HepG2 (cell line): ENCODE data around the gene TMEM187. TPM values are rescaled to one million over a fixed set of nuclear protein-coding genes. Genes with fewer than 3 reads are reported as not detected.
A peak's percentile ranks its signal among the peaks of the same experiment; 100 is the strongest.

Experiments
- ATAC-seq: fragments of 200-7000 bp; cut with Tn5 transposase; 3 replicates; pipeline ENCODE4 v1.9.1; 2020; ENCODE audit warnings: mild to moderate bottlenecking, moderate library complexity
- BruUV-seq: library from RNA; stranded (reverse); fragments of 400-500 nt; replicated peaks from 2 replicates; lab custom pipeline; 2021; lab: Mats Ljungman, UMichigan
- CTCF ChIA-PET: fragments of 300-600 bp; formaldehyde crosslinking; extraction: SDS; loops from one replicate; lab custom pipeline; 2021; ENCODE audit warnings: low total read pairs, inconsistent platforms, low intra/inter-chr PET ratio; lab: Yijun Ruan, JAX
- POLR2A ChIA-PET: fragments of 350-600 bp; sonication (Branson Sonifier 250); formaldehyde crosslinking; loops from one replicate; lab custom pipeline; 2020; ENCODE audit warnings: antibody characterized with exemption, inconsistent platforms; lab: Yijun Ruan, JAX
- DNase-seq: peaks from one replicate; pipeline ENCODE4 v3.0.0-alpha.2; 2015; ENCODE audit warnings: low spot score
- FAIRE-seq: peaks from 3 replicates; lab custom pipeline; 2011; peaks lifted over from hg19 to GRCh38; lab: Jason Lieb, UNC
- H2AFZ ChIP-seq: one replicate; pipeline ENCODE4 v1.6.1; 2011; ENCODE audit warnings: low read length, inconsistent platforms
- H3K27ac ChIP-seq: fragments of 300-600 bp; 3 replicates; pipeline ENCODE4 v1.8.0; 2011; ENCODE audit warnings: mixed run types, mild to moderate bottlenecking, mixed read lengths, low read length, inconsistent platforms; ENCODE audit not compliant: insufficient read depth; ENCODE audit errors: extremely low read length
- H3K27me3 ChIP-seq, 2 experiments: fragments of 200-600 bp in 1 of 2; 2 replicates in 1 of 2; 3 replicates in 1 of 2; pipeline versions ENCODE4 v1.6.0 to v1.8.0; 2011; ENCODE audit warnings: low read length in 2 of 2, mild to moderate bottlenecking in 2 of 2, moderate library complexity in 2 of 2, inconsistent platforms in 1 of 2; ENCODE audit not compliant: insufficient read depth in 2 of 2, control insufficient read depth in 1 of 2
- H3K36me3 ChIP-seq, 2 experiments: fragments of 200-600 bp in 1 of 2; replicated peaks in 1 of 2; 2 replicates in 1 of 2; 3 replicates in 1 of 2; pipeline versions ENCODE4 v1.5.1 to v1.8.0; 2011; ENCODE audit warnings: low read length in 2 of 2, inconsistent platforms in 1 of 2; ENCODE audit not compliant: insufficient read depth in 2 of 2, control insufficient read depth in 1 of 2
- H3K4me1 ChIP-seq: 2 replicates; pipeline ENCODE4 v1.5.1; 2012; ENCODE audit warnings: low read length, inconsistent platforms; ENCODE audit not compliant: insufficient read depth
- H3K4me2 ChIP-seq: 2 replicates; pipeline ENCODE4 v1.6.0; 2011; ENCODE audit warnings: low read depth, low read length, inconsistent platforms
- H3K4me3 ChIP-seq, 3 experiments: fragments of 200-600 bp in 1 of 3; sonication (generic), shearing (Covaris generic) in 1 of 3; replicated peaks in 1 of 3; 2 replicates each; pipeline ENCODE4 v1.5.1; 2011 to 2016; ENCODE audit warnings: low read length in 3 of 3, inconsistent platforms in 2 of 3, low read depth in 2 of 3, mild to moderate bottlenecking in 2 of 3, control low read depth in 1 of 3, mixed read lengths in 1 of 3; ENCODE audit not compliant: insufficient read depth in 1 of 3
- H3K79me2 ChIP-seq: one replicate; pipeline ENCODE4 v1.6.1; 2011; ENCODE audit warnings: low read length, inconsistent platforms; ENCODE audit not compliant: insufficient read depth
- H3K9ac ChIP-seq: 2 replicates; pipeline ENCODE4 v1.6.0; 2011; ENCODE audit warnings: mild to moderate bottlenecking, low read depth, low read length, inconsistent platforms; ENCODE audit not compliant: insufficient read depth
- H3K9me3 ChIP-seq: 2 replicates; pipeline ENCODE4 v1.5.1; 2012; ENCODE audit warnings: mild to moderate bottlenecking, low read length
- H4K20me1 ChIP-seq: 2 replicates; pipeline ENCODE4 v1.6.0; 2011; ENCODE audit warnings: inconsistent platforms, mild to moderate bottlenecking, low read length, moderate library complexity; ENCODE audit not compliant: insufficient read depth
- FOXJ3 ChIP-seq: sonication (generic); formaldehyde crosslinking; IDR thresholded peaks from 2 replicates; pipeline ENCODE4 v1.4.0; 2020; ENCODE audit warnings: missing genetic modification reagents, mild to moderate bottlenecking, borderline replicate concordance
- FOXP1 ChIP-seq, 2 experiments: fragments of 450-650 bp in 1 of 2; IDR thresholded peaks; 2 replicates each; pipeline ENCODE4 v1.6.1; 2017 to 2018; ENCODE audit warnings: antibody characterized with exemption in 1 of 2
- MED1 ChIP-seq: sonication (generic); formaldehyde crosslinking; IDR thresholded peaks from 2 replicates; pipeline ENCODE4 v1.4.0; 2020; ENCODE audit warnings: missing genetic modification reagents
- ZFP1 ChIP-seq: IDR thresholded peaks from 2 replicates; pipeline ENCODE4 v1.6.1; 2016
- ZNF678 ChIP-seq: sonication (generic); formaldehyde crosslinking; IDR thresholded peaks from 2 replicates; pipeline ENCODE4 v1.4.0; 2020; ENCODE audit warnings: mild to moderate bottlenecking, missing genetic modification reagents
- ZNF780A ChIP-seq: sonication (generic); formaldehyde crosslinking; IDR thresholded peaks from 2 replicates; pipeline ENCODE4 v1.8.0; 2022; ENCODE audit warnings: mild to moderate bottlenecking, missing genetic modification reagents, moderate library complexity
- WGBS: methylation state at CpG from one replicate; pipeline ENCODE4 v1.1.6; 2017; ENCODE audit warnings: low lambda C conversion rate; 5-methylcytosine and 5-hydroxymethylcytosine counted together
- in situ Hi-C: cut with HindIII; loops from 2 replicates; pipeline ENCODE4 v1.10.0; 2017; ENCODE audit warnings: low pct_unique_long_range_greater_than_20kb; ENCODE audit not compliant: extremely low pct_ligation_motif_present
- intact Hi-C: fragments of 100-400 bp; cut with micrococcal nuclease; formaldehyde crosslinking; loops from one replicate; pipeline ENCODE4 v1.10.0; 2022; ENCODE audit not compliant: unreplicated experiment
- polyA plus RNA-seq, 8 experiments: library from polyadenylated mRNA; depleted of rRNA in 3 of 8; stranded (reverse) in 7 of 8; unstranded in 1 of 8; fragments of >200 nt; fragmentation: Illumina TruSeq in 4 of 8; extraction: Trizol in 4 of 8; gene quantifications; 2 replicates each; pipeline versions ENCODE4 v1.2.1 to v1.2.3, GENCODE V29; 2011 to 2016; ENCODE audit warnings: low read depth in 4 of 8, missing spikeins in 1 of 8, mixed read lengths in 1 of 8; ENCODE audit not compliant: insufficient read depth in 1 of 8
- total RNA-seq, 5 experiments: library from RNA; depleted of rRNA; stranded (reverse); fragments of >200 nt; fragmentation: Illumina TruSeq; extraction: Trizol; gene quantifications; 2 replicates each; pipeline ENCODE4 v1.2.3, GENCODE V29; 2016; ENCODE audit warnings: low read depth in 1 of 5
- TF ChIP-seq, protein P1 (sequence below): IDR thresholded peaks from 2 replicates; pipeline ENCODE4 v1.6.1; 2012; ENCODE audit warnings: inconsistent platforms
- TF ChIP-seq, protein P2 (sequence below): sonication (generic); formaldehyde crosslinking; IDR thresholded peaks from 2 replicates; pipeline ENCODE4 v1.5.1; 2020; ENCODE audit warnings: missing genetic modification reagents, mild to moderate bottlenecking, borderline replicate concordance
- TF ChIP-seq, protein P3 (sequence below): sonication (generic); formaldehyde crosslinking; IDR thresholded peaks from 2 replicates; pipeline ENCODE4 v1.4.0; 2020; ENCODE audit warnings: missing genetic modification reagents, borderline replicate concordance
- TF ChIP-seq, protein P4 (sequence below): sonication (generic); formaldehyde crosslinking; IDR thresholded peaks from 2 replicates; pipeline ENCODE4 v1.4.0; 2020; ENCODE audit warnings: missing genetic modification reagents, borderline replicate concordance
- TF ChIP-seq, protein P5 (sequence below): sonication (generic); formaldehyde crosslinking; IDR thresholded peaks from 2 replicates; pipeline ENCODE4 v1.4.0; 2020; ENCODE audit warnings: missing genetic modification reagents

The TMEM187 gene
- total and polyA plus RNA-seq, 2 of the 13 experiments (the other 11 are each of a cell fraction or from before 2014, with no cell fraction given) = 2.2 to 6.2 TPM

DNA sequence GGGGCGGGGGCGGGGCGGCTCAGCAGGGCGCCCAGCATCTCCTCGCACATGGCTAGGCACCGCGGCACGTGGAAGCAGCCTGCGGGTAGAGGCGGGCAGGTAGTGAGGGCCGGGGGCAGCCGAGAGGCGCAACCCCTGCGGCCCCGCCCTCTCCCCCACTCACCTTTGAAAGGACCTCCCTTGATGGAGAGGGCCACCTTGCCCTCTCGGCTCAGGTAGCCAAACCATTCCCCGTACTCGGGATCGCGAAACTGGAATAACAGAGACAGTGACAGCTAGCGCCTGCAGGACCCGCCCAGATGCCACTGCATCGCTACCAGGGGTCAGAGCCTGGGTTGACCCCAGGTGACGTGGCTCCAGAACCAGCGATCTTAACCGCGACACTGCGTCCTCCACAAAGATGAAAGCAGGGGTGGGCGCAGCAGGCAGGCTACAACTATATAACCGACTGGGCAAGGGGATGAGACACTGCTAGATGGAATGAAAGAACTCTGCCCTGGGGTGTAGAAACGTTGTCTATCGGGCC lies 37.2 kb upstream of the TMEM187 start:
- in situ Hi-C loops = no loop called here
- H3K9ac ChIP-seq = no peak overlapping the region
- H3K27ac ChIP-seq = peak overlapping the region; percentile 64
- H3K4me2 ChIP-seq = peak overlapping the region; percentile 76
- WGBS = 13% methylated on average over 4 of the region's 32 CpGs
- peak overlapping the region in 2 of 3 experiments; percentile 49 to 64; a peak in 5 of 6 replicates for H3K4me3 ChIP-seq
- POLR2A ChIA-PET = interaction anchor here (0.8 to 2.6 kb wide), 7 partner anchors 9 to 208 kb away, joined by 4 to 20 read pairs (median 5); partner anchors contain the start of genes ARHGAP4, HCFC1 and RENBP
- CTCF ChIA-PET = no interaction called here
- ATAC-seq (peak; percentile 62), FAIRE-seq (no peak), DNase-seq (no peak)
- peaks cover 9% of the 10 kb centered on the region for H3K79me2 ChIP-seq
- H3K4me1 ChIP-seq = peaks cover 5% of the 10 kb centered on the region; the same call in 1 of the 2 replicates
- 0 out of 5 replicates have a peak, but pooled peaks cover 0 to 8% of the 10 kb centered on the region in 2 experiments for H3K36me3 ChIP-seq
- intact Hi-C loops = no loop called here
- no TSS peak for BruUV-seq
- no peaks in the 10 kb centered on the region for H3K9me3 ChIP-seq
- no peak overlapping the region for H2AFZ ChIP-seq
- no peaks in the 10 kb centered on the region for H4K20me1 ChIP-seq
- H3K27me3 ChIP-seq = no peaks in the 10 kb centered on the region
- TF ChIP-seq, protein P1, sequence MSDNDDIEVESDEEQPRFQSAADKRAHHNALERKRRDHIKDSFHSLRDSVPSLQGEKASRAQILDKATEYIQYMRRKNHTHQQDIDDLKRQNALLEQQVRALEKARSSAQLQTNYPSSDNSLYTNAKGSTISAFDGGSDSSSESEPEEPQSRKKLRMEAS = peak; percentile 71
- TF ChIP-seq, protein P2, sequence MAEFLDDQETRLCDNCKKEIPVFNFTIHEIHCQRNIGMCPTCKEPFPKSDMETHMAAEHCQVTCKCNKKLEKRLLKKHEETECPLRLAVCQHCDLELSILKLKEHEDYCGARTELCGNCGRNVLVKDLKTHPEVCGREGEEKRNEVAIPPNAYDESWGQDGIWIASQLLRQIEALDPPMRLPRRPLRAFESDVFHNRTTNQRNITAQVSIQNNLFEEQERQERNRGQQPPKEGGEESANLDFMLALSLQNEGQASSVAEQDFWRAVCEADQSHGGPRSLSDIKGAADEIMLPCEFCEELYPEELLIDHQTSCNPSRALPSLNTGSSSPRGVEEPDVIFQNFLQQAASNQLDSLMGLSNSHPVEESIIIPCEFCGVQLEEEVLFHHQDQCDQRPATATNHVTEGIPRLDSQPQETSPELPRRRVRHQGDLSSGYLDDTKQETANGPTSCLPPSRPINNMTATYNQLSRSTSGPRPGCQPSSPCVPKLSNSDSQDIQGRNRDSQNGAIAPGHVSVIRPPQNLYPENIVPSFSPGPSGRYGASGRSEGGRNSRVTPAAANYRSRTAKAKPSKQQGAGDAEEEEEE (CRISPR knock-in tag) = no peak
- TF ChIP-seq MED1 (CRISPR knock-in tag) (0 out of 2 replicates have a peak, but pooled peaks have one; percentile 20), ZNF678 (no peak), ZFP1 (CRISPR knock-in tag) (no peak), FOXJ3 (CRISPR knock-in tag) (no peak), ZNF780A (no peak), FOXP1 (IDR thresholded peaks at IDR 0.05) (no peak), FOXP1 (CRISPR knock-in tag; IDR thresholded peaks at IDR 0.05) (no peak)
- TF ChIP-seq, protein P3, sequence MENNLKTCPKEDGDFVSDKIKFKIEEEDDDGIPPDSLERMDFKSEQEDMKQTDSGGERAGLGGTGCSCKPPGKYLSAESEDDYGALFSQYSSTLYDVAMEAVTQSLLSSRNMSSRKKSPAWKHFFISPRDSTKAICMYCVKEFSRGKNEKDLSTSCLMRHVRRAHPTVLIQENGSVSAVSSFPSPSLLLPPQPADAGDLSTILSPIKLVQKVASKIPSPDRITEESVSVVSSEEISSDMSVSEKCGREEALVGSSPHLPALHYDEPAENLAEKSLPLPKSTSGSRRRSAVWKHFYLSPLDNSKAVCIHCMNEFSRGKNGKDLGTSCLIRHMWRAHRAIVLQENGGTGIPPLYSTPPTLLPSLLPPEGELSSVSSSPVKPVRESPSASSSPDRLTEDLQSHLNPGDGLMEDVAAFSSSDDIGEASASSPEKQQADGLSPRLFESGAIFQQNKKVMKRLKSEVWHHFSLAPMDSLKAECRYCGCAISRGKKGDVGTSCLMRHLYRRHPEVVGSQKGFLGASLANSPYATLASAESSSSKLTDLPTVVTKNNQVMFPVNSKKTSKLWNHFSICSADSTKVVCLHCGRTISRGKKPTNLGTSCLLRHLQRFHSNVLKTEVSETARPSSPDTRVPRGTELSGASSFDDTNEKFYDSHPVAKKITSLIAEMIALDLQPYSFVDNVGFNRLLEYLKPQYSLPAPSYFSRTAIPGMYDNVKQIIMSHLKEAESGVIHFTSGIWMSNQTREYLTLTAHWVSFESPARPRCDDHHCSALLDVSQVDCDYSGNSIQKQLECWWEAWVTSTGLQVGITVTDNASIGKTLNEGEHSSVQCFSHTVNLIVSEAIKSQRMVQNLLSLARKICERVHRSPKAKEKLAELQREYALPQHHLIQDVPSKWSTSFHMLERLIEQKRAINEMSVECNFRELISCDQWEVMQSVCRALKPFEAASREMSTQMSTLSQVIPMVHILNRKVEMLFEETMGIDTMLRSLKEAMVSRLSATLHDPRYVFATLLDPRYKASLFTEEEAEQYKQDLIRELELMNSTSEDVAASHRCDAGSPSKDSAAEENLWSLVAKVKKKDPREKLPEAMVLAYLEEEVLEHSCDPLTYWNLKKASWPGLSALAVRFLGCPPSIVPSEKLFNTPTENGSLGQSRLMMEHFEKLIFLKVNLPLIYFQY (CRISPR knock-in tag) = no peak
- TF ChIP-seq, protein P4, sequence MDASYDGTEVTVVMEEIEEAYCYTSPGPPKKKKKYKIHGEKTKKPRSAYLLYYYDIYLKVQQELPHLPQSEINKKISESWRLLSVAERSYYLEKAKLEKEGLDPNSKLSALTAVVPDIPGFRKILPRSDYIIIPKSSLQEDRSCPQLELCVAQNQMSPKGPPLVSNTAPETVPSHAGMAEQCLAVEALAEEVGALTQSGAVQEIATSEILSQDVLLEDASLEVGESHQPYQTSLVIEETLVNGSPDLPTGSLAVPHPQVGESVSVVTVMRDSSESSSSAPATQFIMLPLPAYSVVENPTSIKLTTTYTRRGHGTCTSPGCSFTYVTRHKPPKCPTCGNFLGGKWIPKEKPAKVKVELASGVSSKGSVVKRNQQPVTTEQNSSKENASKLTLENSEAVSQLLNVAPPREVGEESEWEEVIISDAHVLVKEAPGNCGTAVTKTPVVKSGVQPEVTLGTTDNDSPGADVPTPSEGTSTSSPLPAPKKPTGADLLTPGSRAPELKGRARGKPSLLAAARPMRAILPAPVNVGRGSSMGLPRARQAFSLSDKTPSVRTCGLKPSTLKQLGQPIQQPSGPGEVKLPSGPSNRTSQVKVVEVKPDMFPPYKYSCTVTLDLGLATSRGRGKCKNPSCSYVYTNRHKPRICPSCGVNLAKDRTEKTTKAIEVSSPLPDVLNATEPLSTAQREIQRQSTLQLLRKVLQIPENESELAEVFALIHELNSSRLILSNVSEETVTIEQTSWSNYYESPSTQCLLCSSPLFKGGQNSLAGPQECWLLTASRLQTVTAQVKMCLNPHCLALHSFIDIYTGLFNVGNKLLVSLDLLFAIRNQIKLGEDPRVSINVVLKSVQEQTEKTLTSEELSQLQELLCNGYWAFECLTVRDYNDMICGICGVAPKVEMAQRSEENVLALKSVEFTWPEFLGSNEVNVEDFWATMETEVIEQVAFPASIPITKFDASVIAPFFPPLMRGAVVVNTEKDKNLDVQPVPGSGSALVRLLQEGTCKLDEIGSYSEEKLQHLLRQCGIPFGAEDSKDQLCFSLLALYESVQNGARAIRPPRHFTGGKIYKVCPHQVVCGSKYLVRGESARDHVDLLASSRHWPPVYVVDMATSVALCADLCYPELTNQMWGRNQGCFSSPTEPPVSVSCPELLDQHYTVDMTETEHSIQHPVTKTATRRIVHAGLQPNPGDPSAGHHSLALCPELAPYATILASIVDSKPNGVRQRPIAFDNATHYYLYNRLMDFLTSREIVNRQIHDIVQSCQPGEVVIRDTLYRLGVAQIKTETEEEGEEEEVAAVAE = no peak
- TF ChIP-seq, protein P5, sequence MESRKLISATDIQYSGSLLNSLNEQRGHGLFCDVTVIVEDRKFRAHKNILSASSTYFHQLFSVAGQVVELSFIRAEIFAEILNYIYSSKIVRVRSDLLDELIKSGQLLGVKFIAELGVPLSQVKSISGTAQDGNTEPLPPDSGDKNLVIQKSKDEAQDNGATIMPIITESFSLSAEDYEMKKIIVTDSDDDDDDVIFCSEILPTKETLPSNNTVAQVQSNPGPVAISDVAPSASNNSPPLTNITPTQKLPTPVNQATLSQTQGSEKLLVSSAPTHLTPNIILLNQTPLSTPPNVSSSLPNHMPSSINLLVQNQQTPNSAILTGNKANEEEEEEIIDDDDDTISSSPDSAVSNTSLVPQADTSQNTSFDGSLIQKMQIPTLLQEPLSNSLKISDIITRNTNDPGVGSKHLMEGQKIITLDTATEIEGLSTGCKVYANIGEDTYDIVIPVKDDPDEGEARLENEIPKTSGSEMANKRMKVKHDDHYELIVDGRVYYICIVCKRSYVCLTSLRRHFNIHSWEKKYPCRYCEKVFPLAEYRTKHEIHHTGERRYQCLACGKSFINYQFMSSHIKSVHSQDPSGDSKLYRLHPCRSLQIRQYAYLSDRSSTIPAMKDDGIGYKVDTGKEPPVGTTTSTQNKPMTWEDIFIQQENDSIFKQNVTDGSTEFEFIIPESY = peak; percentile 42; the same call in 1 of the 2 replicates
